ENCODE results near the gene CNKSR3. TPM values are rescaled to one million over a fixed set of nuclear protein-coding genes. Genes with fewer than 3 reads are reported as not detected.

Gene CNKSR3
- total RNA-seq, 4 donors from 2014 or later: 8.8 to 12.4 (median 11.2) TPM

- H3K27ac ChIP-seq: no peak overlapping the region
- H3K36me3 ChIP-seq: no peaks in the 10 kb centered on the region
- no peak overlapping the region for H3K4me3 ChIP-seq
- 19% methylated on average over 9 of the region's 9 CpGs for WGBS
- H3K27me3 ChIP-seq: no peaks in the 10 kb centered on the region
- no peak for DNase-seq (ENCODE audit: low spot score in 2 of 2)
- TF ChIP-seq POLR2A (IDR thresholded peaks at IDR 0.05): no peak
- no peak for TF ChIP-seq EP300 (IDR thresholded peaks at IDR 0.05)
- no peak for TF ChIP-seq CTCF (IDR thresholded peaks at IDR 0.05)
- TF ChIP-seq POLR2AphosphoS5 (IDR thresholded peaks at IDR 0.05): no peak
- H3K4me1 ChIP-seq: peaks cover 27% of the 10 kb centered on the region
- no peaks in the 10 kb centered on the region for H3K9me3 ChIP-seq
These were observed 24.7 kb downstream of the CNKSR3 start for GRCh38 chr6:154485815-154486214.

DNA sequence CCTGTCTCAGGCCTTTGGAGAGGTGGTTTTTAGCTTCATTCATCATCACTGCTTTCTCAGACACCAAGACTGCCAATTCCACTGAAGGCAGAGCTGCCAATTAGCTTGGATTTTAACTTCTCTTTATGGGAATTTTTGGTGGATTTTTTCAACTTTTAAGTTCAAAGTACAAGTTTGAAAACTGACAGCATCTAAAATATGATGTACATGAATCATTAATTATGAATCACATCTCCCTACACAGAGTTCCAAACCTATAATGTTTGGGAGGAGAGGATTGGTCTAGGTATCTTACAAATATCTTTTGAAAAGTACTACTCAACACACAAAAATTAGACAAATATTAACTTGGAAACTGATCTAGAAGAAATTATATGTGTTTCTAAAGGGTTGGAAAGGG, 25.5 kb downstream of the CNKSR3 start:
- H3K27me3 ChIP-seq: no peaks in the 10 kb centered on the region
- no peak for DNase-seq (ENCODE audit: low spot score in 2 of 2)
- TF ChIP-seq POLR2AphosphoS5 (IDR thresholded peaks at IDR 0.05) (no peak), CTCF (IDR thresholded peaks at IDR 0.05) (no peak), EP300 (IDR thresholded peaks at IDR 0.05) (no peak), POLR2A (IDR thresholded peaks at IDR 0.05) (no peak)
- no peak overlapping the region for H3K27ac ChIP-seq
- H3K4me1 ChIP-seq: peaks cover 29% of the 10 kb centered on the region
- H3K36me3 ChIP-seq: no peaks in the 10 kb centered on the region
- H3K9me3 ChIP-seq: no peaks in the 10 kb centered on the region
- H3K4me3 ChIP-seq: no peak overlapping the region

DNA sequence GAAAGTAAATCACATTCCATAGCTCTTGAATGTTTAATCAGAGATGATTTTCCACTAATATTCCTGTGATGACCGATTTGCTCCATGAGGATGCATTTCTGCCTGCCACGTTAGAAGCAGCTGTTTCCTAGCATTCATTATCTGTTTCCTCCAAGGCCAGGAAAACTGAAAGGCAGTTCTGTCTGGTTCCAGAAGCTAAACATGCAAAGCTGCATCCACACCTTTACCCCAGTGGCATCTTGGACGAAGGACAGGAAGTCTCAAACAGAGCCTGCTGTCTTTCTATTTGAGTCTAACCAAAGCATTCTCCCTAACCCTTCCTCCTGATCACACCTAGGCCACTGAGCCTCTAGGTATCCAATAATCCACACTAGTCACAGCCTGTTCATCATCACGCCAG, 27.6 kb downstream of the CNKSR3 start:
- no peaks in the 10 kb centered on the region for H3K36me3 ChIP-seq
- WGBS: 24% methylated on average over 4 of the region's 4 CpGs
- TF ChIP-seq POLR2AphosphoS5 (IDR thresholded peaks at IDR 0.05) (no peak), POLR2A (IDR thresholded peaks at IDR 0.05) (no peak)
- DNase-seq (ENCODE audit: low spot score in 2 of 2): no peak
- no peak overlapping the region for H3K4me3 ChIP-seq
- H3K4me1 ChIP-seq: peaks cover 36% of the 10 kb centered on the region
- H3K27me3 ChIP-seq: no peaks in the 10 kb centered on the region
- no peaks in the 10 kb centered on the region for H3K9me3 ChIP-seq
- H3K27ac ChIP-seq: no peak overlapping the region

DNA sequence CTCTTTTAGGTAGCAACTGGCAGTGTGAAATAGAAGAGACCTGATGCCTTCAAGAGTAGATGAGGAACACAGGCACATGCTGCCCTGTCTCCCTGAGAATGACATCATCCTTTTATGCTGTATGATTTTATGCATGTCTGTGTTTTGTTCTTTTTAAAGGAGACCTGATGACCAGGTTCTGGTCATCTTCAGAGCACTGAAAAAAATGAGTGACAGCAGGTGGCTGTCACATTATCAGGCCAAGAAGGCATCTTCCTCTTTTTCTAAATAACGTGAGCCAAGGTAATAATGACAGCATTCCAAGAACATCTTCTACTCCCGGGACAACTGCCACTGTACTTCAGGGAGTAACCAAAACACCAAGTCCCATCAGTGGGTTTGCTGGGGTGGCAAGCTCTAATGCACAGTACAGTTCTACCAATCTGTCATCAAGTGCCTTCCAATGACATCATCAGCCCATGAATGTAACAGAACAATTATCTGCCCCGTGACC, 28.9 kb downstream of the CNKSR3 start:
- DNase-seq (ENCODE audit: low spot score in 2 of 2): no peak
- peaks cover 32% of the 10 kb centered on the region for H3K4me1 ChIP-seq
- WGBS: 79% methylated on average over 3 of the region's 3 CpGs
- H3K27me3 ChIP-seq: no peaks in the 10 kb centered on the region
- H3K27ac ChIP-seq: no peak overlapping the region
- no peaks in the 10 kb centered on the region for H3K36me3 ChIP-seq
- no peak overlapping the region for H3K4me3 ChIP-seq
- TF ChIP-seq EP300 (IDR thresholded peaks at IDR 0.05): no peak
- TF ChIP-seq CTCF (IDR thresholded peaks at IDR 0.05): no peak
- TF ChIP-seq POLR2A (IDR thresholded peaks at IDR 0.05): no peak
- TF ChIP-seq POLR2AphosphoS5 (IDR thresholded peaks at IDR 0.05): no peak
- H3K9me3 ChIP-seq: no peaks in the 10 kb centered on the region

GRCh38 chr6:154479771-154480639, 30.5 kb downstream of the CNKSR3 start:
- no peaks in the 10 kb centered on the region for H3K27me3 ChIP-seq
- H3K4me3 ChIP-seq: no peak overlapping the region
- 65% methylated on average over 11 of the region's 12 CpGs for WGBS
- peaks cover 31% of the 10 kb centered on the region for H3K4me1 ChIP-seq
- no peak for DNase-seq (ENCODE audit: low spot score in 2 of 2)
- TF ChIP-seq CTCF (IDR thresholded peaks at IDR 0.05) (no peak), POLR2AphosphoS5 (IDR thresholded peaks at IDR 0.05) (no peak), EP300 (IDR thresholded peaks at IDR 0.05) (no peak), POLR2A (IDR thresholded peaks at IDR 0.05) (no peak)
- no peaks in the 10 kb centered on the region for H3K36me3 ChIP-seq
- H3K27ac ChIP-seq: no peak overlapping the region
- no peaks in the 10 kb centered on the region for H3K9me3 ChIP-seq

Data from suprapubic skin (tissue), 4 donors.